ENCODE data around the gene NPAS3.

The NPAS3 gene

GRCh38 chr14:33699300-33699983 lies 760.8 kb downstream of the NPAS3 start:
- no peak overlapping the region for H3K4me3 ChIP-seq (ENCODE audit: low read depth, low read length)
- no peak for TF ChIP-seq CTCF (IDR thresholded peaks at IDR 0.05; ENCODE audit: borderline replicate concordance, insufficient read depth, low read depth, low read length)

GRCh38 chr14:33700052-33700451 lies 761.4 kb downstream of the NPAS3 start:
- no peak for TF ChIP-seq CTCF (IDR thresholded peaks at IDR 0.05; ENCODE audit: borderline replicate concordance, insufficient read depth, low read depth, low read length)
- no peak overlapping the region for H3K4me3 ChIP-seq (ENCODE audit: low read depth, low read length)

- H3K4me3 ChIP-seq (ENCODE audit: low read depth, low read length): no peak overlapping the region
- no peak for TF ChIP-seq CTCF (IDR thresholded peaks at IDR 0.05; ENCODE audit: borderline replicate concordance, insufficient read depth, low read depth, low read length)
Observed at GRCh38 chr14:33702293-33702692, 763.6 kb downstream of the NPAS3 start.

GRCh38 chr14:33704481-33704880 lies 765.8 kb downstream of the NPAS3 start:
- no peak overlapping the region for H3K4me3 ChIP-seq (ENCODE audit: low read depth, low read length)
- no peak for TF ChIP-seq CTCF (IDR thresholded peaks at IDR 0.05; ENCODE audit: borderline replicate concordance, insufficient read depth, low read depth, low read length)

GRCh38 chr14:33705490-33705889 lies 766.8 kb downstream of the NPAS3 start:
- H3K4me3 ChIP-seq (ENCODE audit: low read depth, low read length): no peak overlapping the region
- no peak for TF ChIP-seq CTCF (IDR thresholded peaks at IDR 0.05; ENCODE audit: borderline replicate concordance, insufficient read depth, low read depth, low read length)

GRCh38 chr14:33707716-33708115 lies 769.0 kb downstream of the NPAS3 start:
- no peak for TF ChIP-seq CTCF (IDR thresholded peaks at IDR 0.05; ENCODE audit: borderline replicate concordance, insufficient read depth, low read depth, low read length)
- H3K4me3 ChIP-seq (ENCODE audit: low read depth, low read length): no peak overlapping the region

- TF ChIP-seq CTCF (IDR thresholded peaks at IDR 0.05; ENCODE audit: borderline replicate concordance, insufficient read depth, low read depth, low read length): no peak
- no peak overlapping the region for H3K4me3 ChIP-seq (ENCODE audit: low read depth, low read length)
Observed at GRCh38 chr14:33709283-33709682, 770.6 kb downstream of the NPAS3 start.

Data from GM12875 (cell line).